ENCODE results near the gene MAPT.
"Not testable (repeated sequence)": the region's sequence is repeated elsewhere in the genome, so short reads cannot be mapped to it uniquely, and the experiment has no call there.

The MAPT gene

DNA sequence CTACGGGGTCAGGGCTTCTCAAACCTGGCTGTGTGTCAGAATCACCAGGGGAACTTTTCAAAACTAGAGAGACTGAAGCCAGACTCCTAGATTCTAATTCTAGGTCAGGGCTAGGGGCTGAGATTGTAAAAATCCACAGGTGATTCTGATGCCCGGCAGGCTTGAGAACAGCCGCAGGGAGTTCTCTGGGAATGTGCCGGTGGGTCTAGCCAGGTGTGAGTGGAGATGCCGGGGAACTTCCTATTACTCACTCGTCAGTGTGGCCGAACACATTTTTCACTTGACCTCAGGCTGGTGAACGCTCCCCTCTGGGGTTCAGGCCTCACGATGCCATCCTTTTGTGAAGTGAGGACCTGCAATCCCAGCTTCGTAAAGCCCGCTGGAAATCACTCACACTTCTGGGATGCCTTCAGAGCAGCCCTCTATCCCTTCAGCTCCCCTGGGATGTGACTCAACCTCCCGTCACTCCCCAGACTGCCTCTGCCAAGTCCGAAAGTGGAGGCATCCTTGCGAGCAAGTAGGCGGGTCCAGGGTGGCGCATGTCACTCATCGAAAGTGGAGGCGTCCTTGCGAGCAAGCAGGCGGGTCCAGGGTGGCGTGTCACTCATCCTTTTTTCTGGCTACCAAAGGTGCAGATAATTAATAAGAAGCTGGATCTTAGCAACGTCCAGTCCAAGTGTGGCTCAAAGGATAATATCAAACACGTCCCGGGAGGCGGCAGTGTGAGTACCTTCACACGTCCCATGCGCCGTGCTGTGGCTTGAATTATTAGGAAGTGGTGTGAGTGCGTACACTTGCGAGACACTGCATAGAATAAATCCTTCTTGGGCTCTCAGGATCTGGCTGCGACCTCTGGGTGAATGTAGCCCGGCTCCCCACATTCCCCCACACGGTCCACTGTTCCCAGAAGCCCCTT is 115.6 kb downstream of the MAPT start:
- Mint-ChIP-seq H3K4me1 (ENCODE audit: low read depth) (no peaks in the 10 kb centered on the region), H3K36me3 (ENCODE audit: low read depth) (no peaks in the 10 kb centered on the region), H3K9me3 (no peaks in the 10 kb centered on the region), H3K4me3 (no peak overlapping the region), H3K27me3 (ENCODE audit: low read depth) (peaks cover 2% of the 10 kb centered on the region), H3K27ac (no peak overlapping the region)
- DNase-seq (ENCODE audit: low spot score): no peak

DNA sequence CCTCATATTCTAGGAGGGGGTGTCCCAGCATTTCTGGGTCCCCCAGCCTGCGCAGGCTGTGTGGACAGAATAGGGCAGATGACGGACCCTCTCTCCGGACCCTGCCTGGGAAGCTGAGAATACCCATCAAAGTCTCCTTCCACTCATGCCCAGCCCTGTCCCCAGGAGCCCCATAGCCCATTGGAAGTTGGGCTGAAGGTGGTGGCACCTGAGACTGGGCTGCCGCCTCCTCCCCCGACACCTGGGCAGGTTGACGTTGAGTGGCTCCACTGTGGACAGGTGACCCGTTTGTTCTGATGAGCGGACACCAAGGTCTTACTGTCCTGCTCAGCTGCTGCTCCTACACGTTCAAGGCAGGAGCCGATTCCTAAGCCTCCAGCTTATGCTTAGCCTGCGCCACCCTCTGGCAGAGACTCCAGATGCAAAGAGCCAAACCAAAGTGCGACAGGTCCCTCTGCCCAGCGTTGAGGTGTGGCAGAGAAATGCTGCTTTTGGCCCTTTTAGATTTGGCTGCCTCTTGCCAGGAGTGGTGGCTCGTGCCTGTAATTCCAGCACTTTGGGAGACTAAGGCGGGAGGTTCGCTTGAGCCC is 116.3 kb downstream of the MAPT start:
- Mint-ChIP-seq H3K9me3 (no peaks in the 10 kb centered on the region), H3K36me3 (ENCODE audit: low read depth) (no peaks in the 10 kb centered on the region), H3K27me3 (ENCODE audit: low read depth) (peaks cover 2% of the 10 kb centered on the region), H3K27ac (no peak overlapping the region), H3K4me3 (no peak overlapping the region), H3K4me1 (ENCODE audit: low read depth) (no peaks in the 10 kb centered on the region)
- no peak for DNase-seq (ENCODE audit: low spot score)

DNA sequence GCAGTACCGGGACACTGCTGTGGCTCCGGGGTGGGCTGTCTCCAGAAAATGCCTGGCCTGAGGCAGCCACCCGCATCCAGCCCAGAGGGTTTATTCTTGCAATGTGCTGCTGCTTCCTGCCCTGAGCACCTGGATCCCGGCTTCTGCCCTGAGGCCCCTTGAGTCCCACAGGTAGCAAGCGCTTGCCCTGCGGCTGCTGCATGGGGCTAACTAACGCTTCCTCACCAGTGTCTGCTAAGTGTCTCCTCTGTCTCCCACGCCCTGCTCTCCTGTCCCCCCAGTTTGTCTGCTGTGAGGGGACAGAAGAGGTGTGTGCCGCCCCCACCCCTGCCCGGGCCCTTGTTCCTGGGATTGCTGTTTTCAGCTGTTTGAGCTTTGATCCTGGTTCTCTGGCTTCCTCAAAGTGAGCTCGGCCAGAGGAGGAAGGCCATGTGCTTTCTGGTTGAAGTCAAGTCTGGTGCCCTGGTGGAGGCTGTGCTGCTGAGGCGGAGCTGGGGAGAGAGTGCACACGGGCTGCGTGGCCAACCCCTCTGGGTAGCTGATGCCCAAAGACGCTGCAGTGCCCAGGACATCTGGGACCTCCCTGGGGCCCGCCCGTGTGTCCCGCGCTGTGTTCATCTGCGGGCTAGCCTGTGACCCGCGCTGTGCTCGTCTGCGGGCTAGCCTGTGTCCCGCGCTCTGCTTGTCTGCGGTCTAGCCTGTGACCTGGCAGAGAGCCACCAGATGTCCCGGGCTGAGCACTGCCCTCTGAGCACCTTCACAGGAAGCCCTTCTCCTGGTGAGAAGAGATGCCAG is 117.6 kb downstream of the MAPT start:
- H3K27ac Mint-ChIP-seq: no peak overlapping the region
- H3K9me3 Mint-ChIP-seq: no peaks in the 10 kb centered on the region
- no peak overlapping the region for H3K4me3 Mint-ChIP-seq
- H3K36me3 Mint-ChIP-seq (ENCODE audit: low read depth): no peaks in the 10 kb centered on the region
- H3K27me3 Mint-ChIP-seq (ENCODE audit: low read depth): peaks cover 2% of the 10 kb centered on the region
- no peaks in the 10 kb centered on the region for H3K4me1 Mint-ChIP-seq (ENCODE audit: low read depth)
- DNase-seq (ENCODE audit: low spot score): no peak

DNA sequence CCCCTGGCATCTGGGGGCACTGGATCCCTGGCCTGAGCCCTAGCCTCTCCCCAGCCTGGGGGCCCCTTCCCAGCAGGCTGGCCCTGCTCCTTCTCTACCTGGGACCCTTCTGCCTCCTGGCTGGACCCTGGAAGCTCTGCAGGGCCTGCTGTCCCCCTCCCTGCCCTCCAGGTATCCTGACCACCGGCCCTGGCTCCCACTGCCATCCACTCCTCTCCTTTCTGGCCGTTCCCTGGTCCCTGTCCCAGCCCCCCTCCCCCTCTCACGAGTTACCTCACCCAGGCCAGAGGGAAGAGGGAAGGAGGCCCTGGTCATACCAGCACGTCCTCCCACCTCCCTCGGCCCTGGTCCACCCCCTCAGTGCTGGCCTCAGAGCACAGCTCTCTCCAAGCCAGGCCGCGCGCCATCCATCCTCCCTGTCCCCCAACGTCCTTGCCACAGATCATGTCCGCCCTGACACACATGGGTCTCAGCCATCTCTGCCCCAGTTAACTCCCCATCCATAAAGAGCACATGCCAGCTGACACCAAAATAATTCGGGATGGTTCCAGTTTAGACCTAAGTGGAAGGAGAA is 118.2 kb downstream of the MAPT start:
- Mint-ChIP-seq H3K4me1 (ENCODE audit: low read depth) (no peaks in the 10 kb centered on the region), H3K4me3 (no peak overlapping the region), H3K36me3 (ENCODE audit: low read depth) (no peaks in the 10 kb centered on the region), H3K27me3 (ENCODE audit: low read depth) (peaks cover 2% of the 10 kb centered on the region), H3K9me3 (no peaks in the 10 kb centered on the region), H3K27ac (no peak overlapping the region)
- DNase-seq (ENCODE audit: low spot score): no peak

DNA sequence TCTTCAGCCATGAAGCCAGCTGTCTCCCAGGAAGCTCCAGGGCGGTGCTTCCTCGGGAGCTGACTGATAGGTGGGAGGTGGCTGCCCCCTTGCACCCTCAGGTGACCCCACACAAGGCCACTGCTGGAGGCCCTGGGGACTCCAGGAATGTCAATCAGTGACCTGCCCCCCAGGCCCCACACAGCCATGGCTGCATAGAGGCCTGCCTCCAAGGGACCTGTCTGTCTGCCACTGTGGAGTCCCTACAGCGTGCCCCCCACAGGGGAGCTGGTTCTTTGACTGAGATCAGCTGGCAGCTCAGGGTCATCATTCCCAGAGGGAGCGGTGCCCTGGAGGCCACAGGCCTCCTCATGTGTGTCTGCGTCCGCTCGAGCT is 118.8 kb downstream of the MAPT start:
- DNase-seq (ENCODE audit: low spot score): no peak
- Mint-ChIP-seq H3K9me3 (no peaks in the 10 kb centered on the region), H3K4me3 (no peak overlapping the region), H3K36me3 (ENCODE audit: low read depth) (no peaks in the 10 kb centered on the region), H3K27ac (no peak overlapping the region), H3K27me3 (ENCODE audit: low read depth) (peaks cover 1% of the 10 kb centered on the region), H3K4me1 (ENCODE audit: low read depth) (no peaks in the 10 kb centered on the region)

DNA sequence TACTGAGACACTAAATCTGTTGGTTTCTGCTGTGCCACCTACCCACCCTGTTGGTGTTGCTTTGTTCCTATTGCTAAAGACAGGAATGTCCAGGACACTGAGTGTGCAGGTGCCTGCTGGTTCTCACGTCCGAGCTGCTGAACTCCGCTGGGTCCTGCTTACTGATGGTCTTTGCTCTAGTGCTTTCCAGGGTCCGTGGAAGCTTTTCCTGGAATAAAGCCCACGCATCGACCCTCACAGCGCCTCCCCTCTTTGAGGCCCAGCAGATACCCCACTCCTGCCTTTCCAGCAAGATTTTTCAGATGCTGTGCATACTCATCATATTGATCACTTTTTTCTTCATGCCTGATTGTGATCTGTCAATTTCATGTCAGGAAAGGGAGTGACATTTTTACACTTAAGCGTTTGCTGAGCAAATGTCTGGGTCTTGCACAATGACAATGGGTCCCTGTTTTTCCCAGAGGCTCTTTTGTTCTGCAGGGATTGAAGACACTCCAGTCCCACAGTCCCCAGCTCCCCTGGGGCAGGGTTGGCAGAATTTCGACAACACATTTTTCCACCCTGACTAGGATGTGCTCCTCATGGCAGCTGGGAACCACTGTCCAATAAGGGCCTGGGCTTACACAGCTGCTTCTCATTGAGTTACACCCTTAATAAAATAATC is 119.3 kb downstream of the MAPT start:
- H3K36me3 Mint-ChIP-seq (ENCODE audit: low read depth): no peaks in the 10 kb centered on the region
- no peaks in the 10 kb centered on the region for H3K9me3 Mint-ChIP-seq
- H3K4me1 Mint-ChIP-seq (ENCODE audit: low read depth): no peaks in the 10 kb centered on the region
- H3K27me3 Mint-ChIP-seq (ENCODE audit: low read depth): no peaks in the 10 kb centered on the region
- no peak overlapping the region for H3K27ac Mint-ChIP-seq
- H3K4me3 Mint-ChIP-seq: no peak overlapping the region
- no peak for DNase-seq (ENCODE audit: low spot score)

DNA sequence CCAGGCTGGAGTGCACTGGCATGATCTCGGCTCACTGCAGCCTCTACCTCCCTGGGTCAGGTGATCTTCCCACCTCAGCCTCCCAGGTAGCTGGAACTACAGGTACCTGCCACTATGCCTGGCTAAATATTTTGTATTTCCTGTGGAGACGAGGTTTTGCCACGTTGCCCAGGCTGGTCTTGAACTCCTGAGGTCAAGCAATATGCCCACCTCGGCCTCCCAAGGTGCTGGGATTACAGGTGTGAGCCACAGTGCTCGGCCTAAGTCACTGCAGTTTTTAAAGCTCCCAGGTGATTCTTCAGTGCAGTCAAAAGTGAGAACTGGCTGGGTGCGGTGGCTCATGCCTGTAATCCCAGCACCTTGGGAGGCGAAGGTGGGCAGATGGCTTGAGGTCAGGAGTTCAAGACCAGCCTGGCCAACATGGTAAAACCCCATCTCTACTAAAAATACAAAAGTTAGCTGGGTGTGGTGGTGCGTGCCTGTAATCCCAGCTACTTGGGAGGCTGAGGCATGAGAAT is 125.1 kb downstream of the MAPT start:
- not testable (repeated sequence) for H3K4me3 Mint-ChIP-seq; H3K27ac Mint-ChIP-seq; DNase-seq (ENCODE audit: low spot score); H3K36me3 Mint-ChIP-seq (ENCODE audit: low read depth); H3K27me3 Mint-ChIP-seq (ENCODE audit: low read depth); H3K4me1 Mint-ChIP-seq (ENCODE audit: low read depth); H3K9me3 Mint-ChIP-seq

DNA sequence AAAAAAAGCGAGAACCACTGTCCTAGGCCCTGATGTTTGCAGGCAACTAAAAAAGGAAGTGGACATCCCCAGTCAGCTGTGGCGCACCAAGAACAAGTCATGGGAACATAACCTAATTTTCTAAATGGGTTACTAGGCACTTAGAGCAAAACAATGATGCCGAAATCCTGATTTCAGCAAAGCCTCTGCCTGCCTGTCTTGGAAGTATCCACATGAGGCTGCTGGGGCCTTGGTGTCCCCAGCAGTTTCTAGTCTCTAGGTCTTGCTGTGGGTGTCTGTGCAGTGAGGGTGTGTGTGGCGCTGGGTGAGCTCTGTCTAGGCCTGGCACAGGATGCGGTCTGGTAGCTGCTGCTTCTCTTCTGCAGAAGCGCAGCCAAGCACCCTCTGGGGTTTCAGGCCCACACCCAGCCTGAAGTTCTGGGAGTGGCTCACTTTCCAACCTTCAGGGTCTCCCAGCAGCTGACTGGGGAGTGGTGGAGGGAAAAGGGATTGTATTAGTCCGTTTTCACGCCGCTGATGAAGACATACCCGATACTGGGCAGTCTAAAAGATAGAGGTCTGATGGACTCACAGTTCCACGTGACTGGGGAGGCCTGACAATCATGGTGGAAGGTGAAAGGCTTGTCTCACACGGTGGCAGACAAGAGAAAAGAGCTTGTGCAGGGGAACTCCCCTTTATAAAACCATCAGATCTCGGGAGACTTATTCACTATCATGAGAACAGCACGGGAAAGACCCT is 125.8 kb downstream of the MAPT start:
- Mint-ChIP-seq H3K27ac (peak overlapping the region; percentile 90), H3K36me3 (ENCODE audit: low read depth) (peaks cover 7% of the 10 kb centered on the region), H3K4me1 (ENCODE audit: low read depth) (peaks cover 10% of the 10 kb centered on the region), H3K27me3 (ENCODE audit: low read depth) (no peaks in the 10 kb centered on the region), H3K4me3 (peak overlapping the region; percentile 15), H3K9me3 (no peaks in the 10 kb centered on the region)
- DNase-seq (ENCODE audit: low spot score): peak; percentile 27

DNA sequence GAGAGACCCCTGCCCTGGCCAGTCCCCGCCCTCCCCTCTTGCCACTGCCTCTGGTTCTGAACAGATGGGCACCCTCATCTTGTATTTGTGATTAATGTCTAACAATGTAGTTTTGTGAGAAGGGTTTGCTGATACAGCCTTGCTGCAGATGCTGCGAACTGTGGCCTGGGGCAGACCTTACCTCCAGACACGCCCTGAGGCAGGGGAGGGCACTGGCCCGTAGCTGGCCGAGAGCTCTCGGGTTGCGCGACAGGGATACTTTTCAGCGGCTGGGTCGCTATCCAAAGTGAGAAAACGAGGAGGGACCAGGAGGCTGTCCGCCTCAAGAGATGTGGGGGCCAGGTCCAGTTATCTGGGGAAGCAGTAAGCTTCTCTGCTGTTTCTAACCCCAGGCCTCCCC is 126.6 kb downstream of the MAPT start:
- H3K27ac Mint-ChIP-seq: peak overlapping the region; percentile 10
- no peak overlapping the region for H3K4me3 Mint-ChIP-seq
- H3K4me1 Mint-ChIP-seq (ENCODE audit: low read depth): peaks cover 10% of the 10 kb centered on the region
- no peak for DNase-seq (ENCODE audit: low spot score)
- no peaks in the 10 kb centered on the region for H3K9me3 Mint-ChIP-seq
- peaks cover 7% of the 10 kb centered on the region for H3K36me3 Mint-ChIP-seq (ENCODE audit: low read depth)
- no peaks in the 10 kb centered on the region for H3K27me3 Mint-ChIP-seq (ENCODE audit: low read depth)

DNA sequence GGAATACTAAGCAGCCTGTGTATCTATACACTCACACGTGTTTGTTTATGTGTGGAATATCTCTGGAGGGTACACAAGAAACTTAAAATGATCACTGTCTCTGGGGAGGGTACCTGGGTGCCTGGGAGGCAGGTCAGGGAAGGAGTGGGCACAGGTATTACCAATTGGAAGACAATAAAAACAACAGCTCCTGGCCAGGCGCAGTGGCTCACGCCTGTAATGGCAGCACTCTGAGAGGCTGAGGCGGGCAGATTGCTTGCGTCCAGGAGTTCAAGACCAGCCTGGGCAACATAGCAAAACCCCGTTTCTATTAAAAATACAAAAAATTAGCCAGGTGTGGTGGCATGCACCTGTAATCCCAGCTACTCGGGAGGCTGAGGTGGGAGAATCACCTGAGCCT is 129.0 kb downstream of the MAPT start:
- not testable (repeated sequence) for H3K4me3 Mint-ChIP-seq; H3K4me1 Mint-ChIP-seq (ENCODE audit: low read depth); H3K27me3 Mint-ChIP-seq (ENCODE audit: low read depth); DNase-seq (ENCODE audit: low spot score); H3K36me3 Mint-ChIP-seq (ENCODE audit: low read depth); H3K27ac Mint-ChIP-seq; H3K9me3 Mint-ChIP-seq

DNA sequence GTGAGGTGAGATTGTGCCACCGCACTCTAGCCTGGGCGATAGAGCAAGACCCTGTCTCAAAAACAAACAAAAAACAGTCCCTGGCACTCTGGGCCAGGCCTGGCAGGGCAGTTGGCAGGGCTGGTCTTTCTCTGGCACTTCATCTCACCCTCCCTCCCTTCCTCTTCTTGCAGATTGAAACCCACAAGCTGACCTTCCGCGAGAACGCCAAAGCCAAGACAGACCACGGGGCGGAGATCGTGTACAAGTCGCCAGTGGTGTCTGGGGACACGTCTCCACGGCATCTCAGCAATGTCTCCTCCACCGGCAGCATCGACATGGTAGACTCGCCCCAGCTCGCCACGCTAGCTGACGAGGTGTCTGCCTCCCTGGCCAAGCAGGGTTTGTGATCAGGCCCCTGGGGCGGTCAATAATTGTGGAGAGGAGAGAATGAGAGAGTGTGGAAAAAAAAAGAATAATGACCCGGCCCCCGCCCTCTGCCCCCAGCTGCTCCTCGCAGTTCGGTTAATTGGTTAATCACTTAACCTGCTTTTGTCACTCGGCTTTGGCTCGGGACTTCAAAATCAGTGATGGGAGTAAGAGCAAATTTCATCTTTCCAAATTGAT is 129.5 kb downstream of the MAPT start:
- DNase-seq (ENCODE audit: low spot score): no peak
- H3K27ac Mint-ChIP-seq: no peak overlapping the region
- H3K4me1 Mint-ChIP-seq (ENCODE audit: low read depth): peaks cover 11% of the 10 kb centered on the region
- peaks cover 9% of the 10 kb centered on the region for H3K36me3 Mint-ChIP-seq (ENCODE audit: low read depth)
- no peak overlapping the region for H3K4me3 Mint-ChIP-seq
- H3K9me3 Mint-ChIP-seq: no peaks in the 10 kb centered on the region
- H3K27me3 Mint-ChIP-seq (ENCODE audit: low read depth): no peaks in the 10 kb centered on the region

DNA sequence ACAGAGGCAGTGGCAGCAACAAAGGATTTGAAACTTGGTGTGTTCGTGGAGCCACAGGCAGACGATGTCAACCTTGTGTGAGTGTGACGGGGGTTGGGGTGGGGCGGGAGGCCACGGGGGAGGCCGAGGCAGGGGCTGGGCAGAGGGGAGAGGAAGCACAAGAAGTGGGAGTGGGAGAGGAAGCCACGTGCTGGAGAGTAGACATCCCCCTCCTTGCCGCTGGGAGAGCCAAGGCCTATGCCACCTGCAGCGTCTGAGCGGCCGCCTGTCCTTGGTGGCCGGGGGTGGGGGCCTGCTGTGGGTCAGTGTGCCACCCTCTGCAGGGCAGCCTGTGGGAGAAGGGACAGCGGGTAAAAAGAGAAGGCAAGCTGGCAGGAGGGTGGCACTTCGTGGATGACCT is 130.2 kb downstream of the MAPT start:
- Mint-ChIP-seq H3K36me3 (ENCODE audit: low read depth) (peaks cover 13% of the 10 kb centered on the region), H3K4me3 (no peak overlapping the region), H3K27me3 (ENCODE audit: low read depth) (no peaks in the 10 kb centered on the region), H3K9me3 (no peaks in the 10 kb centered on the region), H3K27ac (no peak overlapping the region), H3K4me1 (ENCODE audit: low read depth) (peaks cover 17% of the 10 kb centered on the region)
- no peak for DNase-seq (ENCODE audit: low spot score)

DNA sequence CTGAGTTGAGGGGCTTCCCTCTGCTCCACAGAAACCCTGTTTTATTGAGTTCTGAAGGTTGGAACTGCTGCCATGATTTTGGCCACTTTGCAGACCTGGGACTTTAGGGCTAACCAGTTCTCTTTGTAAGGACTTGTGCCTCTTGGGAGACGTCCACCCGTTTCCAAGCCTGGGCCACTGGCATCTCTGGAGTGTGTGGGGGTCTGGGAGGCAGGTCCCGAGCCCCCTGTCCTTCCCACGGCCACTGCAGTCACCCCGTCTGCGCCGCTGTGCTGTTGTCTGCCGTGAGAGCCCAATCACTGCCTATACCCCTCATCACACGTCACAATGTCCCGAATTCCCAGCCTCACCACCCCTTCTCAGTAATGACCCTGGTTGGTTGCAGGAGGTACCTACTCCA is 130.7 kb downstream of the MAPT start:
- Mint-ChIP-seq H3K4me3 (no peak overlapping the region), H3K27ac (no peak overlapping the region), H3K9me3 (no peaks in the 10 kb centered on the region), H3K4me1 (ENCODE audit: low read depth) (peaks cover 16% of the 10 kb centered on the region), H3K27me3 (ENCODE audit: low read depth) (no peaks in the 10 kb centered on the region), H3K36me3 (ENCODE audit: low read depth) (peaks cover 14% of the 10 kb centered on the region)
- DNase-seq (ENCODE audit: low spot score): no peak

All from T-helper 2 cell treated with Interferon-gamma antibody and Interleukin-4, amounts not matched to agents 5 μg/mL and 100 μg/mL, for 36 hours (primary cell).